GM19328 (cell line): ENCODE measurements around the gene ZMIZ1.
"Not testable (repeated sequence)": the region's sequence is repeated elsewhere in the genome, so short reads cannot be mapped to it uniquely, and the experiment has no call there.

Source experiments
- ATAC-seq: cut with Tn5 transposase; IDR thresholded peaks from one replicate; pipeline ENCODE4 v1.9.1; 2021; ENCODE audit warnings: mild to moderate bottlenecking, moderate library complexity; ENCODE audit not compliant: unreplicated experiment

ZMIZ1 gene

DNA sequence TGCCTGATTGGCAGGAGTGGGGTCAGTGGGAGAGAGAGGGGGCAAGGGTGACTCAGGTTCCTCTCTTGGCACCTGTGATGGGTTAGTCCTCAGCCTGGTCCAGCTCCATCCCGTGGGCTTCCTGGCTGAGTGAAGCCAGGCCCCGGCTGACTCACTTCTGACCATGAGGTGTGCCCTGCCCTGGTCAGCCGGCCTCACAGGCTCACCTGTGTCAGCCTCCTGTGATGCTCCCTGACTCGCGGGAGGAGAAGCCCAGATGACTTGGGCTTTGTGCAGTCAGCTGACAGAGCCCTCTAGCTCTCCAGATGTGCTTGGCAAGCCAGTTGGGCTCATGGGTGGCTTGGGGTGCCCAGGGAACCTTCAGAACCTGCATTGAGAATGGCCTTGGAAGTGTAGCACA, 262.5 kb downstream of the ZMIZ1 start:
- no peak for ATAC-seq

GRCh38 chr10:79331709-79332108, 262.9 kb downstream of the ZMIZ1 start:
- ATAC-seq: no peak

GRCh38 chr10:79332610-79333315, 264.0 kb downstream of the ZMIZ1 start:
- not testable (repeated sequence) for ATAC-seq

- no peak for ATAC-seq
Measured at GRCh38 chr10:79333513-79333912, 264.7 kb downstream of the ZMIZ1 start.

DNA sequence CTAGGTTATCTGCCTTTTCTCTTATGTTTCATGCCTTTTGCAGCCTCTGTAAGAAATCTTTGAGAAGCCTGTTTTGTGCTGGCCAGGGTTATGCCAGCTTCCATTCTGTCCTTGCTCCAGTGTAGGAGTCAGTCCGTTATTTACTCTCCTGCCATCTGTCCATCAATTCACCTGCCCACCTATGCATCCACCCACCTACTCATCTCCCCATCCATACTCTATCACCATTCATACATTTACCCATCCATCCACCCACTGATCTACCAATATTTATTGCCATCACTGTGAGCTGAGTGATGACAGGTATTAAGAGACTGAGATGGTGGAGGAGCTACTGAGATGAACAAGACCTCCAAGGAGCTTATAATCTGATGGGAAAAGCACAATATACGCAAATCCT, 265.8 kb downstream of the ZMIZ1 start:
- no peak for ATAC-seq

DNA sequence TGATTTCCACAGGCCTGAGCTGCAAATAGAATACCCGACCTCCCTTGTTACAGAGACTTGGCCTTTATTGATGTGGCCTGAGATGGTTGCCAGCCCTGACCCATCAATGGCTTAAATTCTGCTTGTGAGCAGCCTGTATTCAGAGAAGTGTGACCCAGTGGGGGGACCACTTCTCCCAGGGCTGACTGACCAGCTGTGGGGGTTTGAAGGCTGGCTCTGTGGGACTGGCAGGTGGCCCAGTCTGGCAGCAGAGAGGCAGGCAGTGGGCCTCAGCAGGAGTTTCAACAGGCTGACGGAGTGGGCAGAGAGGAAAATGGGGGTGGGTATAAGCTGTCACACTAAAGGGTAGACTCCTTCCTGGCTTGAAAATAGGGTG, 266.3 kb downstream of the ZMIZ1 start:
- no peak for ATAC-seq

- no peak for ATAC-seq
Measured at GRCh38 chr10:79335470-79336235, 266.9 kb downstream of the ZMIZ1 start.

DNA sequence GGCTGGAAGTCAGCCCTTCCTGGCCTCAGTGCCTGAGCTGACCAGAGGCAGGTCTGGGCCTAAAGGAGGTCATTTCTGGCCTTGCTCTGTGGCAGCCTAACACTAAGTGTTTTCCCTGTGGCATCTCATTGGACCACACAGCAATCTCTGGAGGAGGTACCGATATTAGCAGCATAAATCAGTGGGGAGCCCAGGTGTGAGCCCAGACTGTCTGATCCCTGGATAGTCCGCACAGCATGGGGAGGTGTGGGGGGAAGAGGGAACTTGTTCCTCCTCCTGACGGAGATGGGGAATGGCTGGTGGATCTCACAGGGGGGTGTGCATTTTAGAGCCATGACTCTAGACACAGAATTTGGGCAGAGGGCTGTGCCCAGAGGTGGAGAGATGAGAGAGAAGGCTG, 267.5 kb downstream of the ZMIZ1 start:
- ATAC-seq: no peak

DNA sequence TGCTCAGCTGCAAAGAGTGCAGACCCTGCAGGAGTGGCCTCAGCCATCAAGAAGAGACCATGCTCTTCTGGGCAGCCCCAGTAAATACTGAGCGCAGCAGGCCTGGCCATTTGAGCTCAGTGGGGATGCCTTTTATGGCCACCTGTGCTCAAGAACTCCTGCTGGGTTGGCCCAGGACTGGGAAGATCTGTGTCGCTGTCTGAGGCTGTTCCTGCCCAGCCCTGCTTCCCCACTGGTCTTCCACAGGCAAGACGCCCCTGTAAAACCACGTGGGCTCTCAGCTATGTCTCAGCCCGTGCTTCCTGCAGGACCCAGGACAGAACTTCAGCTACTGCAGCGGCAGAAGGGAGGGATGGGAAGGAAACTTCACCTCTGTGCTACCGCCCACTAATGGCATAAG, 268.0 kb downstream of the ZMIZ1 start:
- no peak for ATAC-seq

DNA sequence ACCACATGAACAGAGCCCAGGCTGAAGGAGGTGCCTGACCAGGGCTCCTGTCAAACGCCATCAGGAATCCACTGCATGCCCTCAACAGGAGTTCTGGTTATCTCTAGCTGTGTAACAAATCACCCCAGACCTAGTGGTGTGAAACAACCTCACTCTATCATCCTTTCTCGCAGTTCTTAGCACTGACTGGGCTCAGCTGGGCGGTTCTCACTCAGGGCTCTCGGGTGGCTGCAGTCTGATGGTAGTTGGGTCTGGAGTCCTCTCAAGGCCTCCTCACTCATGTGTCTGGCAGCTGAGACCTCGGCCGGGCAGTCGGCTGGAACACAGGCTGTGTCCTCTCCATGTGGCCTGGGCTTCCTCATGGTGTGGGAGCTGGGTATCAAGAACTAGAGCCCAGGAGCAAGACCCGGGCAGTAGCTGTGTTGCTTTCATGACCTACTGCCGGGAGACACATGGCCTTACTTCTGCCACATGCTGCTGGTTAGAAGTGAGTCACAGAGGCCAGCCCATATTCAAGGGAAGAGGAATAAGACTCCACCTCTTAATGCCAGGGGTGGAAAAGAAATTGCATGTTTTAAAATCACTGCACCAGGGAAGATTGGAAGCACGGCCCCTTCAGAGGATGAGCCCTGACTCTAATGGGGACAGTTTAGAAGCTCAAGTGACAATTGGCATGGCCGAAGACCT, 269.2 kb downstream of the ZMIZ1 start:
- ATAC-seq: not testable (repeated sequence)

GRCh38 chr10:79339266-79339665, 270.5 kb downstream of the ZMIZ1 start:
- no peak for ATAC-seq

- ATAC-seq: no peak
Measured at GRCh38 chr10:79340646-79341244, 272.0 kb downstream of the ZMIZ1 start.

DNA sequence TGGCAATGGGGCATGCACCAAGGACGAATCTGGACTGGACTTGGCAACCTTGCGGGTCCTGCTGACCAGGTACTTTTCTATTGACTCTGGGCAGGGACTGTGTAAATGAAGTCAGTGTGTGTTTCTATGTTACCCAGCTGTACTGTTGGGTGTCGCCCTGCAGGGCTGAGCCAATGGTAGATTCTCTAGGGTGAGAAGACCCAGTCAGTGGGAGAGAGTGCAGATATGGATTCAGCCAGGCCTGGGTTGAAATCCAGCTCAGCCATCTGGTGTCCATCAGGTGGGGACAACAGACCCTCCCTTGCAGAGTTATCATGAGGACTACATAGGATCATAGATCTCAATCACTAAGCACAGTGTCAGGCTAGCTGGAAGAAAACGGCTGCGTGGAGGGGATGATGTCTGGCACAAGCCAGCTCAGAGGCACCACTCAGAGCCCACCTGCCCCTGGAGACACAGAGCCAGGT, 273.6 kb downstream of the ZMIZ1 start:
- no peak for ATAC-seq

DNA sequence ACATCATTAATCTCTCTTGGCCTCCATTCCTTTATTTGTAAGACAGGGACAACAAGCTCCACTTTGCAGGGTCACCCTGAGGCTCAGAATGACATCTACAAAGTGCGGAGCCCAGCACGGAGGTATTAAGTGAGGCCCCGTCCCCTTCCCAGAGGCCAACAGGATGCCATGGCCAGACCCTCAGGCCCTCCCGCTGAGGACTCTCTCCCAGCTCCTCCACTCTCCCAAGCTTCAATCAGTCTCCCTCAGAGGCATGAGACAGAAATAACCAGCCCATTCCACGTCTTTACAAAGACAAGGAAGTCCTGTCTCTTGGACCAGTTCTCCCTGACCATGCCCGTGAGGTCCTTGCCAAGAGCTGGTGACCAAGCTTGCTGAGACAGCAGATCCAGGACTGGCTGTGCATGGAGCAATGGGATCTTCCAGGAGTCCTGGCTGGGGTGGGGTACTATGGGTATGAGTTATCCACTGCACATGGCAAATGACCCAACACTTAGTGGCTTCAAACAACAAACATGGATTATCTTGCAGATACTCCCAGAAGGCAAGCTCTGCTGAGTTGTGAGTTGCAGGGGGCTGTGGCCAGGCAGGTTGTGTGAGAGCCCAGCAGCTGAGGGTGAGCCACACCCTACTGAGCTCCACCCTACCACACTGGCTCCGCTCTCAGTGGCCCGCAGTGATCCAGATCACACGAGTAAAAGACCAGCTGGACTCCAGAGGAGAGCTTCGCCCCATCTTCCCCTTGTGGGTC, 274.2 kb downstream of the ZMIZ1 start:
- ATAC-seq: no peak

- no peak for ATAC-seq
Measured at GRCh38 chr10:79344502-79345195, 275.9 kb downstream of the ZMIZ1 start.

GRCh38 chr10:79345241-79346011, 276.7 kb downstream of the ZMIZ1 start:
- no peak for ATAC-seq

- no peak for ATAC-seq
Measured at GRCh38 chr10:79346012-79346340, 277.2 kb downstream of the ZMIZ1 start.

DNA sequence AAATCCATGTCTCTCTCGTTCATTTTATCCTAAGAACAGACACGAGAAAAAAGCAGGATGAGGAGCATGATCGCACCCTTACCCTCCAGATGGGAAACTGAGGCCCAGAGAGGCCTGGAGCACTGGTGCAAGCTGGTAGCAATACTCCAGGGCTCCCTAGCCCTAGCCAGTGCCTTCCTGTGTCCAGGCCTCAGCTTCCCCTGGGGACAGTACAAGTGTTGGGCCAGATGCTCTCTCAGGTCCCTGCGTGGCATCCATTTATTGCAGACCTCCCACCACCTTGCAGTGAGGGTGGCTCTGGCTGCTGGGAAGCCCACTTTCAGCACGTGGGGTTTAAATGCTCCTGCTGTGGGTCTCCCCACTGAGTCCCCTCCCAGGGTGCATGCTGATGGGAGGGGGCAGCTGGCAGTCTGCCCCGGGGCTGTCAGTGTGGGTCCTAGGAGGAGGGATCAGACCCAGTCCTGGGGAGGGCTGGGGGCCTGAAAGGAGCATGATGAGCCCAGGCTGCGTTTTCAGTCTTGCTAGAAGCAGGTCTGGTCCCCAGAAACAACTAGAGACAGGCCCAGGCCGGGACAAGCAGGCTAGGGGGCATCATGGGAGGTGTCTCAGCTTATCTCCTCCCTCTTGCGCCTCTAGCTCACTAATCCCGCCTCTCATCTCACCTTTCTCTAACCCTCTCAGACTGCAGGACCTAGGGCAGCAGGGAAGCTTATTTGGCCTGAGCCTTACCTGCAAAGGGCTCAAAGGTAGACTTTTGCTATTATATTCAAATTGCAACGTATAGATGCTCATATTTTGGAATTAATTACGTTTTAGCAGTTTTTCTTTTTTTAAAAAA, 277.8 kb downstream of the ZMIZ1 start:
- ATAC-seq: no peak
